GM23338 (cell line): Measurements from ENCODE around the gene SDR39U1. TPM values are rescaled to one million over a fixed set of nuclear protein-coding genes. Genes with fewer than 3 reads are reported as not detected.

Source experiments
- ATAC-seq: fragments of 200-7000 bp; cut with Tn5 transposase; 3 replicates; pipeline ENCODE4 v1.9.1; 2020
- DNase-seq: peaks from one replicate; pipeline ENCODE4 v3.0.0-alpha.2; 2015; ENCODE audit warnings: low spot score
- H2AFZ ChIP-seq: fragments of 200-600 bp; sonication (generic); 2 replicates; pipeline ENCODE4 v1.8.0; 2016; ENCODE audit warnings: antibody characterized with exemption, mild to moderate bottlenecking, moderate library complexity
- H3F3A ChIP-seq: fragments of 200-600 bp; sonication (generic); replicated peaks from 2 replicates; pipeline ENCODE4 v1.8.0; 2017; ENCODE audit warnings: antibody characterized with exemption, mixed run types, low read depth
- H3K27ac ChIP-seq: fragments of 200-600 bp; sonication (generic); 2 replicates; pipeline ENCODE4 v1.6.1; 2016; ENCODE audit warnings: low read depth
- H3K27me3 ChIP-seq: fragments of 200-600 bp; sonication (generic); 2 replicates; pipeline ENCODE4 v1.8.0; 2016; ENCODE audit warnings: mild to moderate bottlenecking, mixed run types, moderate library complexity; ENCODE audit not compliant: insufficient read depth
- H3K36me3 ChIP-seq: fragments of 200-600 bp; sonication (generic); 2 replicates; pipeline ENCODE4 v1.8.0; 2016; ENCODE audit warnings: mild to moderate bottlenecking; ENCODE audit not compliant: insufficient read depth
- H3K4me1 ChIP-seq: fragments of 200-600 bp; sonication (generic); 2 replicates; pipeline ENCODE4 v1.8.0; 2016; ENCODE audit warnings: mild to moderate bottlenecking, moderate library complexity; ENCODE audit not compliant: insufficient read depth
- H3K4me2 ChIP-seq: fragments of 200-600 bp; sonication (generic); 2 replicates; pipeline ENCODE4 v1.7.1; 2017; ENCODE audit warnings: mixed run types
- H3K4me3 ChIP-seq: fragments of 200-600 bp; sonication (generic); 2 replicates; pipeline ENCODE4 v1.6.1; 2016; ENCODE audit warnings: mixed run types
- H3K79me2 ChIP-seq: fragments of 200-600 bp; sonication (generic); replicated peaks from 2 replicates; pipeline ENCODE4 v1.8.0; 2017; ENCODE audit warnings: mild to moderate bottlenecking; ENCODE audit not compliant: insufficient read depth
- H3K9me2 ChIP-seq: fragments of 200-600 bp; sonication (generic); 2 replicates; pipeline ENCODE4 v1.8.0; 2017; ENCODE audit not compliant: insufficient read depth
- H4K20me1 ChIP-seq: fragments of 200-600 bp; sonication (generic); replicated peaks from 2 replicates; pipeline ENCODE4 v1.8.0; 2017; ENCODE audit warnings: mild to moderate bottlenecking; ENCODE audit not compliant: insufficient read depth
- H3K27ac Mint-ChIP-seq: 2 replicates; pipeline ENCODE4 v1.8.0; 2020; ENCODE audit warnings: inconsistent platforms, mild to moderate bottlenecking, moderate library complexity, mixed read lengths
- H3K27me3 Mint-ChIP-seq: 3 replicates; pipeline ENCODE4 v1.8.0; 2022; ENCODE audit warnings: low read depth, mild to moderate bottlenecking, moderate library complexity, mixed read lengths, inconsistent platforms; ENCODE audit not compliant: insufficient read depth, poor library complexity
- H3K36me3 Mint-ChIP-seq: 3 replicates; pipeline ENCODE4 v1.8.0; 2021; ENCODE audit warnings: low read depth, mild to moderate bottlenecking, inconsistent platforms, moderate library complexity, mixed read lengths
- H3K4me1 Mint-ChIP-seq: 3 replicates; pipeline ENCODE4 v1.8.0; 2020; ENCODE audit warnings: mild to moderate bottlenecking, inconsistent platforms, mixed read lengths
- H3K4me3 Mint-ChIP-seq: 3 replicates; pipeline ENCODE4 v1.8.0; 2021; ENCODE audit warnings: moderate library complexity, mild to moderate bottlenecking, inconsistent platforms, mixed read lengths
- H3K9me3 Mint-ChIP-seq: 3 replicates; pipeline ENCODE4 v1.8.0; 2020; ENCODE audit warnings: moderate library complexity, mild to moderate bottlenecking, inconsistent platforms, mixed read lengths
- POLR2AphosphoS5 ChIP-seq: IDR thresholded peaks from 2 replicates; pipeline ENCODE4 v1.6.1; 2016; ENCODE audit warnings: antibody characterized with exemption, low read depth
- STAT1 ChIP-seq: IDR thresholded peaks from one replicate; pipeline ENCODE4 v1.6.1; 2016; ENCODE audit warnings: antibody characterized with exemption; ENCODE audit not compliant: unreplicated experiment
- ZNF114 ChIP-seq: fragments of 250-450 bp; sonication (Bioruptor Pico); IDR thresholded peaks from 2 replicates; pipeline ENCODE4 v1.5.0; 2020; ENCODE audit warnings: mild to moderate bottlenecking, moderate library complexity
- ZNF331 ChIP-seq: fragments of 250-450 bp; sonication (Bioruptor Pico); IDR thresholded peaks from 2 replicates; pipeline ENCODE4 v1.5.0; 2020; ENCODE audit warnings: low read depth, mild to moderate bottlenecking, moderate library complexity
- polyA plus RNA-seq: library from polyadenylated mRNA; unstranded; fragments of >200 nt; fragmentation: Nextera tagmentation; extraction: Ambion mirVana; gene quantifications from 2 replicates; pipeline ENCODE4 v1.2.1, GENCODE V29; 2016
- total RNA-seq: library from RNA; depleted of rRNA; stranded (reverse); fragments of >200 nt; shearing (Covaris generic); gene quantifications from 2 replicates; pipeline ENCODE4 v1.2.3, GENCODE V29; 2014
- TF ChIP-seq, protein P1 (sequence below), 2 experiments: fragments of 200-600 bp in 1 of 2; sonication (generic) in 1 of 2; conservative IDR thresholded peaks; 2 replicates each; pipeline versions ENCODE4 v1.5.1 to v1.6.1; 2016 to 2017; ENCODE audit warnings: antibody characterized with exemption in 2 of 2, low read depth in 2 of 2, mild to moderate bottlenecking in 2 of 2, moderate library complexity in 1 of 2

The SDR39U1 gene
- total and polyA plus RNA-seq, 2 experiments from 2014 or later, result 22.9 to 66.5 TPM

- TF ChIP-seq STAT1, result no peak
These were observed 46.7 kb downstream of the SDR39U1 start (continued) for GRCh38 chr14:24395609-24396582.

GRCh38 chr14:24394275-24394674 lies 48.3 kb downstream of the SDR39U1 start:
- Histone ChIP-seq H3K27me3 (peaks cover 7% of the 10 kb centered on the region; the same call in 1 of the 2 replicates), H3K4me1 (peaks cover 18% of the 10 kb centered on the region; the same call in 1 of the 2 replicates), H2AFZ (no peak overlapping the region), H3F3A (0 out of 2 replicates have a peak, but pooled peaks cover 3% of the 10 kb centered on the region), H3K4me2 (no peak overlapping the region), H3K27ac (no peak overlapping the region), H3K79me2 (no peaks in the 10 kb centered on the region), H4K20me1 (no peaks in the 10 kb centered on the region; the same call in 1 of the 2 replicates), H3K9me2 (no peaks in the 10 kb centered on the region), H3K36me3 (no peaks in the 10 kb centered on the region), H3K4me3 (no peak overlapping the region)
- H3K9me3 Mint-ChIP-seq, result no peaks in the 10 kb centered on the region
- no peak overlapping the region for H3K27ac Mint-ChIP-seq
- no peak for TF ChIP-seq ZNF114 (CRISPR knock-in tag)
- TF ChIP-seq, protein P1, sequence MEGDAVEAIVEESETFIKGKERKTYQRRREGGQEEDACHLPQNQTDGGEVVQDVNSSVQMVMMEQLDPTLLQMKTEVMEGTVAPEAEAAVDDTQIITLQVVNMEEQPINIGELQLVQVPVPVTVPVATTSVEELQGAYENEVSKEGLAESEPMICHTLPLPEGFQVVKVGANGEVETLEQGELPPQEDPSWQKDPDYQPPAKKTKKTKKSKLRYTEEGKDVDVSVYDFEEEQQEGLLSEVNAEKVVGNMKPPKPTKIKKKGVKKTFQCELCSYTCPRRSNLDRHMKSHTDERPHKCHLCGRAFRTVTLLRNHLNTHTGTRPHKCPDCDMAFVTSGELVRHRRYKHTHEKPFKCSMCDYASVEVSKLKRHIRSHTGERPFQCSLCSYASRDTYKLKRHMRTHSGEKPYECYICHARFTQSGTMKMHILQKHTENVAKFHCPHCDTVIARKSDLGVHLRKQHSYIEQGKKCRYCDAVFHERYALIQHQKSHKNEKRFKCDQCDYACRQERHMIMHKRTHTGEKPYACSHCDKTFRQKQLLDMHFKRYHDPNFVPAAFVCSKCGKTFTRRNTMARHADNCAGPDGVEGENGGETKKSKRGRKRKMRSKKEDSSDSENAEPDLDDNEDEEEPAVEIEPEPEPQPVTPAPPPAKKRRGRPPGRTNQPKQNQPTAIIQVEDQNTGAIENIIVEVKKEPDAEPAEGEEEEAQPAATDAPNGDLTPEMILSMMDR (conservative IDR thresholded peaks at IDR 0.05; ENCODE audit: low read depth in 2 of 2), result 0 out of 4 replicates have a peak, but pooled peaks of 1 of the 2 experiments have one; percentile 17
- no peak overlapping the region for H3K4me3 Mint-ChIP-seq
- no peaks in the 10 kb centered on the region for H3K36me3 Mint-ChIP-seq
- H3K27me3 Mint-ChIP-seq, result peaks cover 10% of the 10 kb centered on the region
- DNase-seq (no peak), ATAC-seq (no peak)
- peaks cover 34% of the 10 kb centered on the region for H3K4me1 Mint-ChIP-seq

- DNase-seq (peak; percentile 45), ATAC-seq (peak; percentile 74)
- Mint-ChIP-seq H3K4me1 (peaks cover 31% of the 10 kb centered on the region), H3K27me3 (peaks cover 7% of the 10 kb centered on the region), H3K4me3 (no peak overlapping the region; the same call in 2 of the 3 replicates), H3K9me3 (no peaks in the 10 kb centered on the region), H3K36me3 (no peaks in the 10 kb centered on the region), H3K27ac (no peak overlapping the region)
- peaks cover 7% of the 10 kb centered on the region; the same call in 1 of the 2 replicates for H3K27me3 ChIP-seq
- H3K27ac ChIP-seq, result no peak overlapping the region
- no peak overlapping the region for H3K4me3 ChIP-seq
- 0 out of 2 replicates have a peak, but pooled peaks cover 4% of the 10 kb centered on the region for H3F3A ChIP-seq
- H3K4me2 ChIP-seq, result peak overlapping the region; percentile 65
- H3K79me2 ChIP-seq, result no peaks in the 10 kb centered on the region
- H3K36me3 ChIP-seq, result no peaks in the 10 kb centered on the region
- peaks cover 16% of the 10 kb centered on the region; the same call in 1 of the 2 replicates for H3K4me1 ChIP-seq
- TF ChIP-seq, protein P1 (conservative IDR thresholded peaks at IDR 0.05; ENCODE audit: low read depth in 2 of 2), result peak; percentile 36 to 38
- TF ChIP-seq POLR2AphosphoS5 (no peak), ZNF331 (CRISPR knock-in tag) (no peak)
- no peaks in the 10 kb centered on the region; the same call in 1 of the 2 replicates for H4K20me1 ChIP-seq
- H3K9me2 ChIP-seq, result no peaks in the 10 kb centered on the region
- 0 out of 2 replicates have a peak overlapping the region, but pooled peaks have one; percentile 19 for H2AFZ ChIP-seq
These were observed 50.1 kb downstream of the SDR39U1 start for GRCh38 chr14:24392325-24393091.
